IMR-90 (cell line): Measurements from ENCODE around the gene MED17. TPM values are rescaled to one million over a fixed set of nuclear protein-coding genes. Genes with fewer than 3 reads are reported as not detected.

Experiments
- BHLHE40 ChIP-seq: fragments of 150-350 bp; IDR thresholded peaks from 2 replicates; pipeline ENCODE4 v1.6.1; 2016; ENCODE audit warnings: mild to moderate bottlenecking, low read depth, low read length
- CTCF ChIP-seq: conservative IDR thresholded peaks from 2 replicates; pipeline ENCODE4 v1.5.1; 2012; ENCODE audit warnings: mild to moderate bottlenecking, low read depth, low read length, improper control_type of control experiment
- MAFK ChIP-seq: IDR thresholded peaks from 2 replicates; pipeline ENCODE4 v1.6.1; 2012; ENCODE audit warnings: low read depth, low read length, improper control_type of control experiment
- NFE2L2 ChIP-seq: fragments of 150-350 bp; IDR thresholded peaks from 2 replicates; pipeline ENCODE4 v1.6.1; 2016; ENCODE audit warnings: low read depth, mild to moderate bottlenecking, low read length
- POLR2A ChIP-seq: IDR thresholded peaks from 2 replicates; pipeline ENCODE4 v1.6.1; 2012; ENCODE audit warnings: mild to moderate bottlenecking, low read depth, low read length
- RCOR1 ChIP-seq: IDR thresholded peaks from 2 replicates; pipeline ENCODE4 v1.6.1; 2012; ENCODE audit warnings: mild to moderate bottlenecking, low read length, improper control_type of control experiment; ENCODE audit not compliant: insufficient replicate concordance
- RFX5 ChIP-seq: IDR thresholded peaks from 2 replicates; pipeline ENCODE4 v1.8.0; 2012; ENCODE audit warnings: low read depth, mild to moderate bottlenecking, low read length, moderate library complexity
- polyA plus RNA-seq, 3 experiments: library from polyadenylated mRNA; depleted of rRNA; stranded (reverse); fragments of >200 nt; gene quantifications; 2 replicates each; pipeline ENCODE4 v1.2.3, GENCODE V29; 2012; ENCODE audit warnings: low replicate concordance in 1 of 3
- total RNA-seq: library from RNA; depleted of rRNA; stranded (reverse); fragments of >200 nt; gene quantifications from 2 replicates; pipeline ENCODE4 v1.2.3, GENCODE V29; 2012

MED17 gene
- total and polyA plus RNA-seq, 2 of the 4 experiments (the other 2 are of a cell fraction) = 20.0 to 23.3 TPM

GRCh38 chr11:93784145-93784934, at the start of gene MED17 (continued):
- TF ChIP-seq CTCF (peak; percentile 43), NFE2L2 (no peak), MAFK (peak; percentile 19; the same call in 1 of the 2 replicates), RCOR1 (no peak), RFX5 (no peak), POLR2A (peak; percentile 84; the same call in 1 of the 2 replicates), BHLHE40 (no peak)
